Measurements from ENCODE around the gene VN1R2.
"Not testable (repeated sequence)": the region's sequence is repeated elsewhere in the genome, so short reads cannot be mapped to it uniquely, and the experiment has no call there.

DNA sequence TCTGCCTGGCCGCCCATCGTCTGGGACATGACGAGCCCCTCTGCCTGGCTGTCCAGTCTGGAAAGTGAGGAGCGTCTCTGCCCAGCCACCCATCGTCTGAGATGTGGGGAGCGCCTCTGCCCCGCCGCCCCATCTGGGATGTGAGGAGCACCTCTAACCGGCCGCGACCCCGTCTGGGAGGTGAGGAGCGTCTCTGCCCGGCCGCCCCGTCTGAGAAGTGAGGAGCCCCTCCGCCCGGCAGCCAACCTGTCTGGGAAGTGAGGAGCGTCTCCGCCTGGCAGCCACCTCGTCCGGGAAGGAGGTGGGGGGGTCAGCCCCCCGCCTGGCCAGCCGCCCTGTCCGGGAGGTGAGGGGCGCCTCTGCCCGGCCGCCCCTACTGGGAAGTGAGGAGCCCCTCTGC lies 35.4 kb upstream of the VN1R2 start:
- not testable (repeated sequence) for TF ChIP-seq POLR2A, CTCF, POLR2AphosphoS5, EP300 (IDR thresholded peaks at IDR 0.05)
